WTC11 (cell line): Measurements from ENCODE around the gene OR4D10. TPM values are rescaled to one million over a fixed set of nuclear protein-coding genes. Genes with fewer than 3 reads are reported as not detected.

Experiments used
- ATAC-seq: fragments of 200-7000 bp; cut with Tn5 transposase; 2 replicates; pipeline ENCODE4 v1.10.0; 2021; ENCODE audit warnings: mild to moderate bottlenecking, moderate library complexity
- CTCF ChIA-PET: fragments of 300-600 bp; sonication (Branson Sonifier 250); formaldehyde crosslinking; loops from one replicate; lab custom pipeline; 2021; ENCODE audit warnings: antibody characterized with exemption; lab: Charles Lee
- POLR2A ChIA-PET: fragments of 350-600 bp; sonication (Branson Sonifier 250); formaldehyde crosslinking; loops from one replicate; lab custom pipeline; 2021; ENCODE audit warnings: antibody characterized with exemption; lab: Charles Lee
- DNase-seq: peaks from one replicate; pipeline ENCODE4 v3.0.0; 2021; ENCODE audit warnings: low spot score
- H3K27ac Mint-ChIP-seq: 2 replicates; pipeline ENCODE4 v1.8.0; 2021; ENCODE audit warnings: mixed read lengths
- H3K27me3 Mint-ChIP-seq: 2 replicates; pipeline ENCODE4 v1.8.0; 2021; ENCODE audit warnings: low read depth, mild to moderate bottlenecking, moderate library complexity, mixed read lengths
- H3K36me3 Mint-ChIP-seq: 2 replicates; pipeline ENCODE4 v1.8.0; 2021; ENCODE audit warnings: mixed read lengths
- H3K4me1 Mint-ChIP-seq: 2 replicates; pipeline ENCODE4 v1.8.0; 2022; ENCODE audit warnings: mixed read lengths
- H3K4me3 Mint-ChIP-seq: 2 replicates; pipeline ENCODE4 v1.8.0; 2021; ENCODE audit warnings: mild to moderate bottlenecking, moderate library complexity, mixed read lengths
- H3K9me3 Mint-ChIP-seq: 2 replicates; pipeline ENCODE4 v1.8.0; 2021; ENCODE audit warnings: mixed read lengths
- AR ChIP-seq: fragments of 250-450 bp; sonication (Bioruptor Pico); IDR thresholded peaks from 2 replicates; pipeline ENCODE4 v1.9.0; 2021; ENCODE audit warnings: mild to moderate bottlenecking
- ARID4B ChIP-seq: sonication (generic); formaldehyde crosslinking; IDR thresholded peaks from 2 replicates; pipeline ENCODE4 v1.8.0; 2023; ENCODE audit warnings: missing genetic modification reagents, mild to moderate bottlenecking, borderline replicate concordance
- ATF2 ChIP-seq: sonication (generic); formaldehyde crosslinking; IDR thresholded peaks from 2 replicates; pipeline ENCODE4 v1.8.1; 2022; ENCODE audit warnings: low read depth, missing genetic modification reagents, borderline replicate concordance
- ESRRA ChIP-seq: sonication (generic); formaldehyde crosslinking; IDR thresholded peaks from 2 replicates; pipeline ENCODE4 v1.8.1; 2022; ENCODE audit warnings: mild to moderate bottlenecking, missing genetic modification reagents, borderline replicate concordance
- ETV6 ChIP-seq: sonication (generic); formaldehyde crosslinking; IDR thresholded peaks from 2 replicates; pipeline ENCODE4 v1.8.1; 2022; ENCODE audit warnings: mild to moderate bottlenecking, missing genetic modification reagents
- FOXP1 ChIP-seq: sonication (generic); formaldehyde crosslinking; IDR thresholded peaks from 2 replicates; pipeline ENCODE4 v1.8.0; 2022; ENCODE audit warnings: missing genetic modification reagents, mild to moderate bottlenecking, moderate library complexity, borderline replicate concordance
- FOXP4 ChIP-seq: sonication (generic); formaldehyde crosslinking; IDR thresholded peaks from 2 replicates; pipeline ENCODE4 v1.8.0; 2022; ENCODE audit warnings: mild to moderate bottlenecking, missing genetic modification reagents
- GABPB1 ChIP-seq: sonication (generic); formaldehyde crosslinking; IDR thresholded peaks from 2 replicates; pipeline ENCODE4 v1.8.1; 2023; ENCODE audit warnings: mild to moderate bottlenecking, missing genetic modification reagents
- HMGA2 ChIP-seq: fragments of 250-450 bp; sonication (Bioruptor Pico); IDR thresholded peaks from 2 replicates; pipeline ENCODE4 v1.4.0; 2021; ENCODE audit warnings: mild to moderate bottlenecking, moderate library complexity
- KAT7 ChIP-seq: sonication (generic); formaldehyde crosslinking; IDR thresholded peaks from 2 replicates; pipeline ENCODE4 v1.8.1; 2023; ENCODE audit warnings: missing genetic modification reagents, mild to moderate bottlenecking, borderline replicate concordance
- MXD4 ChIP-seq: fragments of 250-450 bp; sonication (Bioruptor Pico); IDR thresholded peaks from 2 replicates; pipeline ENCODE4 v1.8.0; 2021; ENCODE audit warnings: mild to moderate bottlenecking, moderate library complexity, borderline replicate concordance
- MYBL2 ChIP-seq: sonication (generic); formaldehyde crosslinking; IDR thresholded peaks from 2 replicates; pipeline ENCODE4 v1.8.1; 2023; ENCODE audit warnings: mild to moderate bottlenecking, moderate library complexity, missing genetic modification reagents
- SMAD4 ChIP-seq: sonication (generic); formaldehyde crosslinking; IDR thresholded peaks from 2 replicates; pipeline ENCODE4 v1.8.0; 2022; ENCODE audit warnings: mild to moderate bottlenecking, missing genetic modification reagents
- SOX15 ChIP-seq: fragments of 250-450 bp; sonication (Bioruptor Pico); IDR thresholded peaks from 2 replicates; pipeline ENCODE4 v1.9.0; 2021; ENCODE audit warnings: mild to moderate bottlenecking
- TP53 ChIP-seq: sonication (generic); formaldehyde crosslinking; IDR thresholded peaks from 2 replicates; pipeline ENCODE4 v1.8.1; 2023; ENCODE audit warnings: mild to moderate bottlenecking, missing genetic modification reagents
- USF2 ChIP-seq: sonication (generic); formaldehyde crosslinking; IDR thresholded peaks from 2 replicates; pipeline ENCODE4 v1.8.1; 2023; ENCODE audit warnings: mild to moderate bottlenecking, missing genetic modification reagents, moderate library complexity
- ZBTB21 ChIP-seq: sonication (generic); formaldehyde crosslinking; IDR thresholded peaks from 2 replicates; pipeline ENCODE4 v1.8.1; 2023; ENCODE audit warnings: mild to moderate bottlenecking, missing genetic modification reagents, borderline replicate concordance
- ZNF219 ChIP-seq: sonication (generic); formaldehyde crosslinking; IDR thresholded peaks from 2 replicates; pipeline ENCODE4 v1.8.0; 2023; ENCODE audit warnings: missing genetic modification reagents, mild to moderate bottlenecking, borderline replicate concordance
- ZNF232 ChIP-seq: sonication (generic); formaldehyde crosslinking; IDR thresholded peaks from 2 replicates; pipeline ENCODE4 v1.8.0; 2022; ENCODE audit warnings: mild to moderate bottlenecking, missing genetic modification reagents
- ZNF263 ChIP-seq: sonication (generic); formaldehyde crosslinking; IDR thresholded peaks from 2 replicates; pipeline ENCODE4 v1.8.1; 2022; ENCODE audit warnings: low read depth, mild to moderate bottlenecking, moderate library complexity, missing genetic modification reagents
- ZNF396 ChIP-seq: fragments of 250-450 bp; sonication (Bioruptor Pico); IDR thresholded peaks from 2 replicates; pipeline ENCODE4 v1.8.0; 2021; ENCODE audit warnings: mild to moderate bottlenecking, moderate library complexity, borderline replicate concordance
- ZNF416 ChIP-seq: fragments of 250-450 bp; sonication (Bioruptor Pico); IDR thresholded peaks from 2 replicates; pipeline ENCODE4 v1.9.0; 2021; ENCODE audit warnings: mild to moderate bottlenecking, inconsistent platforms
- total RNA-seq: library from RNA; stranded (reverse); gene quantifications from 3 replicates; pipeline ENCODE4 v1.2.3, GENCODE V29; 2021

Gene OR4D10
- total RNA-seq, 1 experiment from 2014 or later, result not detected

- TF ChIP-seq ZBTB21 (CRISPR knock-in tag) (no peak), ARID4B (CRISPR knock-in tag) (no peak), ZNF263 (CRISPR knock-in tag) (no peak), ESRRA (CRISPR knock-in tag) (no peak)
These were observed 49.3 kb upstream of the OR4D10 start (continued) for GRCh38 chr11:59423835-59424234.

- H3K4me3 Mint-ChIP-seq, result no peak overlapping the region
- peaks cover 19% of the 10 kb centered on the region for H3K9me3 Mint-ChIP-seq
- no peak overlapping the region for H3K27ac Mint-ChIP-seq
- no peaks in the 10 kb centered on the region for H3K36me3 Mint-ChIP-seq
- H3K27me3 Mint-ChIP-seq, result no peaks in the 10 kb centered on the region
- DNase-seq, result no peak
- no peak for TF ChIP-seq KAT7 (CRISPR knock-in tag)
- TF ChIP-seq ZNF219, result no peak
- TF ChIP-seq AR (CRISPR knock-in tag), result no peak
- no peak for TF ChIP-seq TP53 (CRISPR knock-in tag)
- no peak for TF ChIP-seq ZNF416
- no peak for TF ChIP-seq ZNF396 (CRISPR knock-in tag)
- no peak for TF ChIP-seq GABPB1 (CRISPR knock-in tag)
- no peak for TF ChIP-seq SOX15
- no peak for TF ChIP-seq FOXP1 (CRISPR knock-in tag)
- TF ChIP-seq ETV6 (CRISPR knock-in tag), result no peak
- TF ChIP-seq MXD4 (CRISPR knock-in tag), result no peak
- CTCF ChIA-PET, result interaction anchor here (1.5 to 2.8 kb wide), 3 partner anchors 12 to 253 kb away, joined by 7 to 20 read pairs (median 19); partner anchors contain the start of genes DTX4 and OR5A1
- POLR2A ChIA-PET, result no interaction called here
- H3K4me1 Mint-ChIP-seq, result peaks cover 28% of the 10 kb centered on the region
- no peak for ATAC-seq
These were observed 48.0 kb upstream of the OR4D10 start for GRCh38 chr11:59425131-59425530.

- Mint-ChIP-seq H3K4me3 (peak within 1 kb of the TSS; percentile 43), H3K27ac (peak within 1 kb of the TSS; percentile 88), H3K27me3 (no peaks in the 10 kb centered on the region), H3K9me3 (peaks cover 11% of the 10 kb centered on the region), H3K4me1 (peaks cover 28% of the 10 kb centered on the region), H3K36me3 (no peaks in the 10 kb centered on the region)
- ChIA-PET POLR2A (no interaction called here), CTCF (interaction anchor here (0.9 to 2.8 kb wide), 10 partner anchors 10 to 368 kb away, joined by 3 to 20 read pairs (median 4); partner anchors contain the start of genes DTX4 and OR5A1)
- ATAC-seq, result peak; percentile 88
- DNase-seq, result peak; percentile 22
- no peak for TF ChIP-seq ZNF396 (CRISPR knock-in tag)
- TF ChIP-seq USF2, result no peak
- no peak for TF ChIP-seq FOXP4 (CRISPR knock-in tag)
- no peak for TF ChIP-seq HMGA2 (CRISPR knock-in tag)
- no peak for TF ChIP-seq ATF2 (CRISPR knock-in tag)
- TF ChIP-seq ZNF219, result no peak
- TF ChIP-seq MYBL2 (CRISPR knock-in tag), result no peak
- no peak for TF ChIP-seq ZNF232 (CRISPR knock-in tag)
- no peak for TF ChIP-seq SMAD4
These were observed 46.6 kb upstream of the OR4D10 start, which contains the start of gene OR5A2 for GRCh38 chr11:59426361-59427067. TSS of gene OR5A2 (minus strand) at chr11:59426413. CDS start at chr11:59422953, 3,460 bp downstream.
